Measurements from ENCODE around the gene YTHDC2.
"Not testable (repeated sequence)": the region's sequence is repeated elsewhere in the genome, so short reads cannot be mapped to it uniquely, and the experiment has no call there.

Gene YTHDC2

GRCh38 chr5:113601423-113601822 is 87.9 kb downstream of the YTHDC2 start:
- DNase-seq (ENCODE audit: low read depth in 2 of 2, low spot score in 1 of 2): no peak

DNA sequence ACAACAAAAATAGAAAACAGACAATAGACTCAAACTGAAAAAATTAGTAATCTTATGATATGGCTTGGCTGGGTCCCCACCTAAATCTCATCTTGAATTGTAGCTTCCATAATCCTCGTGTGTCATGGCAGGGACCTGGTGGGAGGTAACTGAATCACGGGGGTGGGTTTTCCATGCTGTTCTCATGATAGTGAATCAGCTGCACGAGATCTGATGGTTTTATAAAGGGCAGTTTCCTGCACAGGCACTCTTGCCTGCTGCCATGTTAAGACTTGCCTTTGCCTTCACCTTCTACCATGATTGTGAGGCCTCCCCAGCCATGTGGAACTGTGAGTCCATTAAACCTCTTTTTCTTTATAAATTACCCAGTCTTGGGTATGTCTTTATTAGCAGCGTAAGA is 89.8 kb downstream of the YTHDC2 start:
- not testable (repeated sequence) for DNase-seq (ENCODE audit: low read depth in 2 of 2, low spot score in 1 of 2)

DNA sequence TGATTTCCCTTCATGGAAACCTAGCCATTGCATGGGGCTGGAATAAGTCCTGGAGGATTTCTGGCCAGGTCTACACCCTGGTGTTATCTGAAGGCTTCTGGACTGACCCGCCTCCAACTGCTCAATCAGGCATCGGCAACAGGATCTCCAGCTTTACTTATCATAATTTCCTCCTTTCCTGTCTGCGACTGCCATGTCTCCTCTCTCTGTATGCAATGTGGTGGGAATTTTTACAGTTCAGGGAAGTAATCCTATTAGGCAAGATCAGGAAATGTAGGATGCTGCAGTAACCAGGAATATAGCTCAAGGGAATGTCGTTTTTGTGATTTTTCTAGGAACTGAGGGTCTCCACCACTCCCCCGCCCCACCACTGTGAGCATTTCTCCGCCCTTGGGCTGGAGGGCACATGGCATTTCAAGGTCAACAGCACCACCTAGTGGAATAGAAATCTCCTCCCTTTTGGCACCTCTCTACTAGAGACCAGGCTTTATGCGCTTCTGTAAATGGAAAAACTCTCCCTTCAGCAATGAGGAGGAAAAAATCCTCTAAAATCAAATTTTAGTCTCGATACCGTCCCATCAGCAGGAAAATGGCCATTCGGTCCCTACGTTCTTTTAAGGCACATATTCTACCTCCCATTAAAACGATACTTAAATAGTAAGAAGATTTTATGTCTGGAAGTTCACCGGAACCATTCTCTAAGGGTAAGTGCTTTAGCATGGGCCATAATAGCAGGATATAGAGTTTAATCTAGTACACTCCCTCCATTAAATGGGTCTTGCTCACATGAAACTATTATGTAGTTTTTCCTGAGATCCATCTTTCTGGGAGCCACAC is 93.0 kb downstream of the YTHDC2 start:
- no peak for DNase-seq (ENCODE audit: low read depth in 2 of 2, low spot score in 1 of 2)

- DNase-seq (ENCODE audit: low read depth in 2 of 2, low spot score in 1 of 2): no peak
Observed at GRCh38 chr5:113607361-113607760, 93.9 kb downstream of the YTHDC2 start.

DNA sequence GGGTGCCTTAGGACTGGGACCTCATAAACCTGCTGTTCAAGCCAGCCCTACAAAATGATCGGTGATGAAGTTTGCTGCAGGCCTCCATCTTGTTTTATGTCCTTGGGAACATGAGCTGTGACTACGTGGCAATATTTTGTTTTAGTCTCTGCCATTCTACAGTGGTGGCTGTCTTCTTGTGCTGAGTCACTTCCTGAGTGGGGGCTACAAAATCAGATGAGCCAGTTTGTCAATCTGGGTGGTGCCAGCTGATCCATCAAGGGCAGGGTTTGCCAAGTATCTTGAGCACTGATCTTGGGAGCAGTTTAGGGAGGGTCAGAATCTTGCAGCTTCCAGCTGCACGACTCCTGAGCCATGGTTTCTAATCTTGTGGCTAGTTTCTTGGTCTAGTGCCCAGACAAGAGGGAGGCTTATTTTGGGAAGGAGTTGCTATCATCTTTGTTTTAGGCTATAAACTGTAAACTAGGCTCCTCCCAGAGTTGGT is 94.7 kb downstream of the YTHDC2 start:
- no peak for DNase-seq (ENCODE audit: low read depth in 2 of 2, low spot score in 1 of 2)

DNA sequence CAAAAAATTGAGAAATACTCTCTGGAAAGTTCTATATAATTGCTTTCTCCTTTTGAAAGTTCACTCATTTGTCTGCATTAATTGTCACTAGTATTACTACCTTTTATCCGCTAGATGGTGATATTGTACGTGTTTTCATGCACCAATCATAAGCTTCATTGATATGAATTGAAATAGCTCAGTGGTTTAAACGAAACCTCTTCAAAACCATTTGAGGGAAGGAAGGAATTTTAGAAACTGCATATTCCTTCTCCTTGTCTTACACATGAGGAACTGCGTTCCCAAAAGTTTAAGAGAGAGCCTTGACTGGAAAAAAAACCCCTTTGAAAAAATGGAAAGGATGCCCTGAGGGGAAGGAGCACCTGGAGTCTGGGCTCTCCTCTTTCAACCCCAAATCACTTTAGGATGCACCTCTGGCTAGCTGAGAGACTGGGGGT is 98.6 kb downstream of the YTHDC2 start:
- no peak for DNase-seq (ENCODE audit: low read depth in 2 of 2, low spot score in 1 of 2)

DNA sequence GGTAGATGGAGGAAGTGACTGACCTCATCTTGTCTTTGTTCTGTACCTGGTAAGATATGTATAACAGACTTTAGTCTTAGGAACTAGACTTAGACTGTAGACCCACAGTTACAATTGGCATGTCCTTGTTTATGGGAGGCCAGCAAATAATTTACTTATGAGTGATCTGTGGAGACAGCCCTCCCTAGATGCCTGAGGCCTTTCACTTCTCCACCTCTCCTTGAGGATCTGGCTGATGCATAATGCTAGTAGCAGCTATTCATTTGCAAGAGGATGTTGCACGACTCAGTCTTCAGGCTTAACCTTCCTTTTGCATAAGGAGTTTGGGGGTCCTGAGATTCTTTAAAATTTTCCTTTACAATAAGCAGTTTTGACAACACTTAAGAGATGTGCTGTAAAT is 100.7 kb downstream of the YTHDC2 start:
- DNase-seq (ENCODE audit: low read depth in 2 of 2, low spot score in 1 of 2): no peak

DNA sequence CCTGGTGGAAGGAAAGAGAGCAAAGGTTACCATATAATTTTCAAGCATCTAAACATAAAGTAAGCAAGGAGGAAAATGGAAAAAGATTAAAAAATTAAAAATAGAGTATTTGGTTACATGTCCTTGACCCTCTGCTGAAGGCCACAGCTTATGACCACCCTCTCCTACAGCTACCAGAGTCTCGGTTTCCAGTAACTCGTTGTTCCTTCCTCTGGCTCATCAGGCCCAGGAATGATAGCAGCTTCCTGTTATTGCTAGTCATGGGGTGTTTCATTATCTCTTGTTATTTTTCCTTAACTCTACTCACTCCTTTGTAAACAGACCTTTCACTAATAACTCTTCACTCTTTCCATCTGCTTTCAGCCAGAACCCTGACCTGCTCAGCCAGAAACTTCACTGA is 102.2 kb downstream of the YTHDC2 start:
- no peak for DNase-seq (ENCODE audit: low read depth in 2 of 2, low spot score in 1 of 2)

GRCh38 chr5:113617191-113617796 is 103.8 kb downstream of the YTHDC2 start:
- no peak for DNase-seq (ENCODE audit: low read depth in 2 of 2, low spot score in 1 of 2)

- no peak for DNase-seq (ENCODE audit: low read depth in 2 of 2, low spot score in 1 of 2)
Observed at GRCh38 chr5:113632996-113633395, 119.5 kb downstream of the YTHDC2 start.

GRCh38 chr5:113634957-113635356 is 121.5 kb downstream of the YTHDC2 start:
- no peak for DNase-seq (ENCODE audit: low read depth in 2 of 2, low spot score in 1 of 2)

GRCh38 chr5:113641715-113642114 is 128.2 kb downstream of the YTHDC2 start:
- DNase-seq (ENCODE audit: low read depth in 2 of 2, low spot score in 1 of 2): no peak

Measured in stimulated activated CD8-positive, alpha-beta memory T cell treated with anti-CD3 and anti-CD28 coated beads, Interleukin-4, amount 100 ng/mL, for 4 hours (primary cell).